GM19467 (cell line): Measurements from ENCODE around the gene CCDC74B.
"Not testable (repeated sequence)": the region's sequence is repeated elsewhere in the genome, so short reads cannot be mapped to it uniquely, and the experiment has no call there.

Experiments used
- ATAC-seq: cut with Tn5 transposase; IDR thresholded peaks from one replicate; pipeline ENCODE4 v1.9.1; 2021; ENCODE audit warnings: mild to moderate bottlenecking, moderate library complexity; ENCODE audit not compliant: unreplicated experiment

Gene CCDC74B

DNA sequence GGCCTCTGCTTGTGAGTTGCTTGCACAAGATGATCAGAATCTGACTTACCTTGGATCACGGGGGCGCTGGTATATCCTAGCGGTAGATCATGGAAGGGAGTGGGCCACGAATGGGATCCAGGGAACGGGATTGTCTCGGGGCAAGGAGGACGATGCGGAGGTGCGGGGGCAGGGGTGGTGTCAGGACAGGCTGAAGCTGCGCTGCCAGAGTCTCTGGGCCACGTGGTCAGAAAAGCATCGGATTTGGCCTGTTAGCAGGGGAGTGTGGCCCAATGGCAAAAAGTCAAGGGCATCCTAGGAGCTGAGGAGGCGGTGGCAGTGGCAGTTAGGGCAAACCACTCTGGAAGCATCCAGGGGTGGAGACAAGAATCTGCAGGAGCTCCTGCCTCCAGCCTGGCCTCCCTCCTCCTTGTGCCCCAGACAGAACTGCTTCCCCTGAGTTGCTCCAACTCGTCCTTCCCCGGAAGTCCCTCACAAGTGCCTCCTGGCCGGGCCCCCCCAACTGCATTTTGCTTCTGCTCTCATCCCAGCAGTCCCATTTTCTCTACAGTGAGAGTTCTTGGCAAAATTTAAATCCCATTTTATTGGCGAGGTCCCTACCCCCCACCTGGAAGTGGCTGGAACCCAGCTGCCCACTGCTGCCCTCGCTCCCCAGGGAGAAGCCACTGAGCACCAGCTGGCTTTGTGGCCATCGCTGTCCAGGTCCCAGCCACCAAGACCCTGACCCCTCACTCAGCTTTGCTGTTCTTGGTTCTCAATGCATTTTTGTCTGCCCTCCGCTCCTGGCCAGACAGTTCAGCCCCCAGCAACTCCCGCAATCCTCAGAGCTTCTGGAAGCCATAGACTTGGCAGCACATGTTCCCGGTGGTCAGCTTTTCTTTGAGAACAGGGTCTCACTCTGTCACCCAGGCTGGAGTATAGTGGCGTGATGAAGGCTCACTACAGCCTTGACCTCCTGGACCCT is 5.6 kb upstream of the CCDC74B start:
- no peak for ATAC-seq

DNA sequence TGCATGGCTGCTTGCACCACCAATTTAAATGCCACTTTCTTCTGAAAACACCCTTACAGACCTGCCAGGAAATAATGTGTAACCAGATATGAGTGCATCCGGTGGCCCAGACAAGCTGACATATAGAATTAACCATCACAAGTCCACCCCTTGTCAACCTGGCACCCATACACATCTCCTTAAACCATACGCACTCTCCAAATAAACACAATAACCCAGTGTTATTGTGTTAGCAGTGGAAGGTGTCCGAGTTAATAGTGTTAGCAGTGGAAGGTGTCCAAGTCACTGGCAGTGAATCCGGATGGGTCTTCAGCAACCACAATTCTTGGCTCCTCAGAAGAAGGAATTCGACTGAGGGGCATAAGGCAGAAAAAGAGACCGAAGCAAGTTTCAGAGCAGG is 3.6 kb upstream of the CCDC74B start:
- not testable (repeated sequence) for ATAC-seq

DNA sequence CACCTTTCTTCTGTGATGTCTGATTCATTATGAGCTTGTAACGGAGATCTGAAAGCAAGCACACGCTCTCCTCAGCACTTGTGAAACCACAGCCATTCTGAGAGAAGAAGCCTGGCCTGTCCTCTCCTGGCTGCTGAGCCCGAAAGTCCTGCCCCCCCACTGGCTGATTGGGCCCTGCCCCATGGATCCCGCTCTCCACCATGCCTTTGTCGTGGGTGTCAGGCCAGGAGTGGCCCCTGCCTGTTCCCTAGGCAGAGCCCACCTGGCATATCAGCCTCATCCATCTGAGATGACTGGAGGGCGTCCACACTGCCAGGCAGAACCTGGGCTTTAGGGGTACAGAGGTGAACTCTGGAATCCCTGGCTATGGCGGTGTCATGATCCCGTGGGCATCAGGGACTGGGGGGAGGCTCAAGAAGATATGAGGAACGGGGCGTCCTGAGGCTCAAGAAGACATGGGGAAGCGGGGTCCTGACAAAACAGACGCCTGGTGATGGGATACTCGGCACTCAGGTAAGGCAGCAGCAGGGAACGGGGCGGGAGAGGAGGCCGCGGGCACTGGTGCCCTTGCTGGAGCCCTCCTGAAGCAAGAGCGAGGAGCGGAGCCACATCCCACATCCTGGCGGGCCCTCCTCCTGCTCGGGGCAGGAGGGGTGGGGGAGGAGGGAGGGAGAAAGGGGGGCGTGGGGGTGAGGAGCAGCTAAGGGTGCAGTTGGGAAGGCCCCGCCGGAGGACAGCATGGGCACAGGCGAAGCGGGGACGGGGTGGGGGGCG is 1.5 kb downstream of the CCDC74B start:
- ATAC-seq: not testable (repeated sequence)

DNA sequence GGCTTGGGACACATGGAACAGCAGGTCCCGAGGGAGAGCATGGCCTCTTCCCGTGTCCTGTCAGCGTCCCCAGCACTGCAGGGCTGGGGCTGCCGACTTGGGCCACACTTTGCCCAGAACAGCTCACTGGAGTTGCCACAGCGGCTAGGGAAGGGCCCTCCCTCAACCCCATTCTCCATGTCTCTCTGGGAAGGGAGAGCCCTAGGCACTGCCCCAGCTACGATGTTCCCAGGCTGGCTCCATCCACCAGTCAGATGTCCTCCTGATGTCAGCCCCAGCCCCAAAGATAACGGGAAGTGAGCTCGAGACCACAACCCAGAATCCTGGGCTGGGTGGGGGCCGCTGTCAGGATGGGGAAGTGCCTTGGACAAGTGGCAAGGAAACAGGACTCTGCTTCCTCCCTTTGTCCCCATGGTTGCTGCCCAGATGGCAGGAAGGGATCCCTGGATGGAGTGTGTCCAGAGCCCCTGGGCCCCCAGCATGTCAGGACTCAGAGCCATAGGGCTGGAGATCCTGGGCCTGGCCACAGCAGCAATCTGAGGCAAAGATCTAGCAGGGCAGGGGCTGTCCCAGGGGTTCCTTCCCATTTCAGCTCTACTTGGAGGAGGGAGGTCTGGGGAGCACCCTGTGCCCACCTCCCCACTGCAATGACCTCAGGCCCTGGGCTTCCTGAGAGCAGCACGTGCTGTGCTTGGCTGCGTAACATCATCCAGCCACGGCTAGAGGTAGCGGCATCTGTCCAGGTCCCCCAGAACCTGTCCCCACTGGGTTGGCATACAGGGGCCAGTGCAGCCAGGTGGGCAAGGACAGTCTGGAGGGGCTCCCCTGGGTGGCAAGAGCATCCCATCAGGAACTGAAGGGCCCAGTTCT is 2.3 kb downstream of the CCDC74B start:
- ATAC-seq: not testable (repeated sequence)

DNA sequence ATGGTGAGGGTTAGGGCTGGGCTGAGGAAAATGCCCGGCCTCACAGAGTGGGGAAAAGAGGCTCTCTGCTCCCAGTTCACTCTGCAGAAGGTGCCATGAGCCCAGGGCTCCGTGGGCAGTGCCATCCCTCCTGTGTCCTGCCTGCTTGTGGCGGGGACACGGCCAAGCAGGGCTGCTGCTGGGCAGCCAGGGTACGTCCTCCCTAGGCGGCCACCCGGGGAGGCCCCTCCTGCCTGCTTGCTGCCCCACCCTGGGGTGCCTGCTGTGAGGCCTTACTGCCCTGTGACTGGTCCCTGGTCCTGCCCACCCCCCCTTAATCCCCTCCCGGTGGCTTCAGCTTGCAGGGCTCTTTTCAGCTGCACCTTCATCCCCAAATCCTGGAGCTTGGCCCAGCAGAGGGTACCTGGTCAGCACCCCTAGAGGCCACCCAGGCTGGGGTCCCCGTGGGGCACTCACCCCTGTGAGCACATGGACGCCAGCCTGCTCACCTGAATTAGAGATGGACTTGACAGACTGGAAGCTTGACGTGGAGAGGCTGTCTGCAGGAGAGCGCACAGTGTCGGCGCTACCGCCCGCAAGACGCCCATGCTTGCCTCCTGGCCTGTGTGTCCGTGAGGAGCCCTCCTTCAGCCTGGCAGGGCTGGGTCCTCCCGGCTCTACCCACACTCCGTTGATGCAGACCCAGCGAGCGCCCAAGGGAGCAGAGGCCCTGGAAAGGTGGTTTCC is 3.1 kb downstream of the CCDC74B start:
- ATAC-seq: not testable (repeated sequence)

DNA sequence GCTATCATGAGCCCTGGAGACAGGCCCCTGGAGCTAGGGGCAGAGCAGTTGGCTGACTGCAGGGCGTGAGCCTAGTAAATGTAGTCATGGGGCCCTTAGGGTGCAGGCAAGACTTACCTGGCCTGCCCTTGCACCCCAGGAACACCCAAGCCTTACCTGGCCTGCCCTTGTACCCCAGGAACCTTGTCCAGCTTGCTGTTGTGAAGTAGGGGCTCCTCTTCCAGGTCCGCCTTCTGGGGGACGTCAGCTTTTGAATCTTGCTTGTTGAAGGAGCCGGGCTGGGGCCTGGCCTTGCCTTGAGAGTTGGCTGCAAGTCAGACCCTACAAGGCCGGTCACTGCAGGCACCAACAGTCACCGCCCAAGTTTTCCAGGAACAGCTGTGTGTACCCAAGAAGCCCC is 3.9 kb downstream of the CCDC74B start:
- ATAC-seq: not testable (repeated sequence)

DNA sequence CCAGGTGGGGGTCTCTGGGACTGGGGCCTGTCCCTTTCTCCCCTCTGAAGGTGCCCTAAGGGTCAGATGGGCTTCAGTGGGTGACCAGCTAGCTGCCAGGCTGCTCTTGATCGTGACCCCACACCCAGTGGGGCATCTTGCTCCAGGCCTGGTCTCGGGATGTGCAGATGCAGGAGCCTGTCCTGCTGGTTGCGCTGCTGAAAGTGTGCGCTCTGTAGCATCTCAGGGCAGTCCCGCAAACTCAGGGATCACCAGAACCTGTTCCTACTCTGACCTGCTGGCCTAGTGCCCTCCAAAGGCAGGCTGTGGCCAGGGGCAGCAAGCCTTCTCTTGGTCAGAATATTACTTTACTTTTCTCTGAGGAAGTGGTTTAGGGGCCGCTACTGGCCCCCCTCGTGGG is 4.4 kb downstream of the CCDC74B start:
- not testable (repeated sequence) for ATAC-seq

DNA sequence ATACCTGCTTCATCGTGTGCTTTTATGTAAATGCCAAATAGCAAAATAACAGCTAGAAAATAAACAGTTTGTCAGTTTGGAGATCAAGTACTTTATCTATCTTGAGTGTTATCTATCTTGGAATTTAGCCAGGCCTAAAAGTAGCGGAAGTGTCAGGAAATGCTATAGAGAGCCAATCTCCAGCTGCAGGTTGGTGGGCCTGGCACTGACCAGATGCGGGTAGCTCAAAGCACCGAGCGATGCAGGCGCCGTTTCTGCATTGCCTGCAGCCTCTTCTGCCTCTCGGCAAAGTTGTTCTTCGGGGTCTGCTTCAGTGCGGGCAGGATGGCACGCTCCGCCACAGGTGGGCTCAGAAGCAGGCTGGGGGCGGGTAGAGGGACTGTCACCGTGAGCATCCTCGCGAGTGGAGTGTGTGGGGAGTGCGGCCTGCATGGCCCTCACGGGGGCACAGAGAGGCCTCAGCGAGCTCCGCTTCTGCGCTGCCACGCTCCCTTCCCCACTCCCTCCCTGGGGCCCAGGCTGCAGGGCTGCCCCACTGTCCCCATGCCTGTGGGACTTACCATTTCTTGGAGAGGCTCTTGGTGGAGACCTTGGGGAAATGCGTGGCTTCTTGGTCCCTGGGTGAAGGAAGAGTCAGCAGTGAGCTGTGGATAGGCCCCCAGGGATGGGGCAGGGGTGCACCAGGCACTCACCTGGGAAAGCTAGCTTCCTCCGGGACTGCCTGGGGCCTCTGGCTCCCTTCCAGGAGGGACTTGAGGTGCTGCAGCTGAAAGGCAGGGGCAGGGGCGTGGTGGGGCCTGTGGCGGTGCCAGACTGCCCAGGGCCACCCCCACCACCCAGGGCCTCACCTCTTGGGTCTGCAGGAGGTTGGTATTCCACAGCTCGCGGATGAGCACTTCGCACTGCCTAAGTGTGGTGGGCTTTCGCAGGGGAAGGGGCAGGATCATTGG is 5.3 kb downstream of the CCDC74B start:
- ATAC-seq: not testable (repeated sequence)

DNA sequence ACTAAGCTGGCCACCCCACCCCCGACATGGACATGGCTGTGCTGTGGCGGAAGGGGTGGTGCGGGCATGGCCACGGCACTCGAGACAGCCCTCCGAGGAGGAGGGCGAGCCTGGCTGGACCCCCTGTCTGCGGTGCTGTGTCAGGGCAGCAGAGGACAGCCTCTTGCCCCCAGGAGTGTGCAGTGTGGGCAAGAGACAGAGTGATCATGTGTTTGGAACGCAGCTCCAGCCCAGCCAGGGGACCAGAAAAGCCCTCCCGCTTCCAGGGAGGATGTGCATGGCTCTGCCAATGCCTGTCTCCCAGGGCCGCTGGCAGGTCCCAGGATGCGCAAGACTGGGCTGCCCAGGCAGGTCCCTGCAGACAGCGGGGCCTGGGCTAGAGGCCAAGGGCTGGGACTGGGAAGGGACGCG is 6.1 kb downstream of the CCDC74B start:
- ATAC-seq: not testable (repeated sequence)

DNA sequence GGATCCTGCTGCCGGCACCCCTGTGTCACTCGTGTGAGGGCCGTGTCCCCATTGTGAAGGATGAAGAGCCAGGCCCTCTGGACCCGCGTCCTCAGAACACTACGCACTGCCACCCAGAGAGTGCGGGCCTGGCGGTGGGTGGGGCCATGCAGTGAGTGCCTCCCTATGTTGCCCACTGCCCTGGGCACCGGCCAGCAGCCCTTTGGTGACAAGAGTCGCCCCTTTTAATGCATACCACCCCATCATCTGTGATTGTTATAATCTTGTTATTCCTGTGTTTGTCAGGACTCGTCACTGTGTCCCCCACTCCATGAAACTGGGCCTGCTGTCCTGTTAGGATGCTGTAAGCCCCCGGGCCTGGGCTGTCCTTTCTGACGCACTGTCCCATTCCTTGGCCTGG is 6.6 kb downstream of the CCDC74B start:
- ATAC-seq: not testable (repeated sequence)

DNA sequence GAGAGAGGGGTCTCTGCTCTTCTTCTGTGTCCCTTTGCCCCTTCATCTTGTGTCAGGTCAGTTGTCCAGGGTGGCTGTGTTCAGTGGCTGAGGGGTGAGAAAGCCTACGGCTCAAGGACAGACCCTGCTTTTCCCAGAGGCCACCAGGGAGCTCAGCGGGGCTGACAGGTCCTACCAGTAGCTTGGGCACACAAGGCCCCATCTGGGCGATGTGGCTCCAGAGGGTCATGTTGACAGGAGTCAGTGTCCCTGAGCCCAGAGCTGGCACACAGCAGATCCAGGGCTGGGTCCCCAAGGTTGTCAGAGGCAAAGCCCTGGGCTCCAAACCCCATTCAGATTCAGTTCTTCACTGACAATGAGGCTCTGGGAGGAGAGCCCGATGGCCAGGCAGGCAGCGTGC is 7.8 kb downstream of the CCDC74B start:
- ATAC-seq: not testable (repeated sequence)

DNA sequence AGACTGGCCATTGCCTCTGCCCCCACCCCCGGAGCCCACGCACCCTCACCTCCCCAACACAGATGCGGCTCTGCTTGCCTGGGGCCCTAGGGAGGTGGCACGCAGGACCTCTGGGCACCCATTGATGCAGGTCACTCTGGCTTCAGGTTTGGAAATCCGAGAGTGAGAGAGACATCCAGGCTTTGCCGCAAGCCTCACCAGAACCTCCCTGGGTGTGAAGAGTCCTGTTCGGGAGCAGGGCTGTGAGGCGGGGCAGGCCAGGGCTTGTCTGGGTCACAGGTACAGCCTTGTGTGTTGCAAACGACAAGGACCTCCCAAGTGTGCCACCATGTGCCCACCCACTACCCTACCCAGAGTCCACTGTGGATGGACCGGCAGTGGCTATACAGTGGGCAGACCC is 8.4 kb downstream of the CCDC74B start:
- ATAC-seq: not testable (repeated sequence)

DNA sequence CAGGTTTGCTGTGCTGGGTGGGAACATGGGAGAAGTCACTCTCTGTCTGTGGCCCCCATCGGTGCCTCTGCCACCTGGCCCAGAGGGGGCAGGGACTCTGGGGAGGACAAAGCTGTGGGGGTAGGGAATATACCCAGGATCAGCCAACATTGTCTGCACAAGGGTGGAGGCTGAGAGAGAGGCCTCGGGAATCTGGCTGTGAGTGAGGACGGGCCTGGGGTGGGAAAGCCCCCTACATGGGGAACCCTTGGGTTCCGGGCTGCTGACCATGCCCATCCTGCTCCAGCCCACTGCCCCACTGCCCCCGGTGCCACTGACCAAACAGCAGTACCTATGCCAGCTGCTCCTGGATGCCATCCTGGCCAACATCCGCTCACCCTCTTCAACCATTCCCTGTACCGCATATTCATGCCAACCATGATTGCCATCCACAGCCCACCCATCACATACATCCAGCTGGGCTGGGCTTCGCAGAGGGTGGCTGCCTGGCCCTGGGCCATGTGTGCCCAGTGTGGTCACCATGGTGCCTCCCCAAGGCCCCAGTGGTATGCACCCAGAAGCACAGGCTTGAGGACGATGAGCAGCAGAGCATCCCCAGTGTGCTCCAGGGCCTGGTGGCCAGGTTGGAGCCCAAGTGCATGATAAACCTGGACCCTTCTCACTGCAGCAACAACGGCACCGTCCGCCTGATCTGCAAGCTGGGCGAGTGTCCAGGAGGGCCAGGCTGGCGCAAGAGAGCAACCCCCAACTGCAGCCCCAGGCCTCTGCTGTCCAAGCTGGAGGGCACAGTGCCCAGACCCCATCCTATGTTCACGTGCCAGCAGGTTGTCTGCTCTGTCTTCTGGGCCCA is 9.0 kb downstream of the CCDC74B start:
- ATAC-seq: no peak

DNA sequence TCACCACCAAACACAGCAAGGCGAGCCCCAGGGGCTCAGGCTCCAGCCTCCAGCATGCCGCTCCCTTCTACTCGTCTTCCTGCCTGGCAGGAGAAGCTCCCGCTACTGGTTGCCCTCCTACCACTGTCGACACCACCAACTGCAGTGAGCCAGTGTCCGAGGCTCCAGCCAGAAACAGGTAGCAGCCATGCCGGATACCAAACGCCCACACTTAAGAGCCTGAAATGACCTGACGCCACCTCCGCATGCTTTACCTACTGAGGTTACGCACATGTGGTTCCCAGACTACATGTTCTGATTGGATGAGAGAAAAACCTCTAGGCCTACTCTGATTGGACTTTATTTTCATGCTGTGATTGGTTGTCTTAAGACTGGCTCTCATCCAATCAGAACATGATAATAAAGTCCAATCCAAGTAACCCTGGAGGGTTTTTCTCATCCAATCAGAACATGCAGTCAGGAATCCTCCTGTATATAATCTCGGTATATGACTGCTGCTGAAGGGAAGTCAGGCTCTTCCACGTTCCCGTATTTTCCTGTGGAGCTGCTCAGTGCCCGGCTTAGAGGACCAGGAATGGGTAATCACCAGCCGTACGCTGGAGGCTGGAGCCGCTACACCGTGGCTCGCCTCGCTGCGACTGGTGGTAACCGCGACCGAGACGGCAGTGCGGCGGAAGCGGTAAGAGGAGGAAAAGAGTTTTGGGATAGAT is 15.6 kb downstream of the CCDC74B start, which contains the start of gene POTEF:
POTEF (minus strand) TSS at position 103 of the 710 bp plus-strand sequence. CDS start 8,707 bp downstream, outside the sequence.
- not testable (repeated sequence) for ATAC-seq

DNA sequence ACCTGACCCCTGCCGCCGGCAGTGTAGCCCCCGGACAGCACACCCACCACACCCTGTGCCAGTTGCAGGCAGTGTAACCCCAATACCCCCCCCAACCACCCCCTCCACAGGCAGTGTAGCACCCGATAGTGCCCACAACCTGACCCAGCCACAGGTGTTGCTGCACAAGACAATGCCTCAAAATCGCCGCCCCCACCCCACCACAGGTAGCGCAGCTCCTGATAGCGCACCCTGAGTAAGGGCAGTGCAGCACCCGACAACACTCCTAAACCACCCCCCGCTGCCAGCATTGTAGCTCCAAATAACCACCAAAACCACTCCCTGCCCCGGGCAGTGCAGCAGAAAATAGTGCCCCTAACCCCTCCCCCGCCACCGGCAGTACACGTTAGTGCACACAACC is 16.4 kb downstream of the CCDC74B start:
- not testable (repeated sequence) for ATAC-seq

DNA sequence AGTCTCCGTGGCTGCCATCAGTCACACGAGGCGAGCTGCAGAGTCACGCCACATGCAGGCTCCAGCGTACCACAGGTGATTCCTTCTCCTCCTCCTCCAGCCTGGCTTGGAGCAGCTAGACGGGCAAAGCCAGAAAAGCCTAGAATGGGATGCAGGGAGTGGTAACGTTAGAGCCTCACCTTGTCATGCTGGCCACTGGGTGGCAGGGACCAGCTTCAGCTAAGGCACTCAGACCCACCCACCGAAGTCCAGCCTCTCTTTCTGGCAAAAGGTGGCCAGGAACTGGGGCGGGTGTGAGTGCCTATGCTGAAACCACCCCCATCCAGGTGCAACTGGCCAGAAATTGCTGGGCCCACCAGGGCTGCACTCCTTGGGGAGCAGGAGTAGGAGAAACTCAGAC is 17.2 kb downstream of the CCDC74B start:
- not testable (repeated sequence) for ATAC-seq

DNA sequence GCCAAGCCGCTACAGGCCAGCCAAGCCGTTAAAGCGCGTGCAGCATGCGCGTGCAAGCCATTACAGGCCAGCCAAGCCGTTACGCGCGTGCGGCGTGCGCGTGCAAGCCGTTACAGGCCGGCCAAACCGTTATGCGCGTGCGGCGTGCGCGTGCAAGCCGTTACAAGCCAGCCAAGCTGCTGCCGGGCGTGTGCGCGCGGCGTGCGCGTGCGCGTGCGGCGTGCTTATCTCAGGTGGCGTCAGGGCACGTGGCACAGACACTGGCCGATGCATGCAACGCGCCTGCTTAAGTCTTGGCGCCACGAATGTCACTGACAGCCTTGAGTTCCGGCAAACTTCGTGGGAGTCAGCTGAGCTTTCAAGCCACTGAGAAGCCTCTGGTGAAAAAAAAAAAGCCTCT is 24.0 kb downstream of the CCDC74B start:
- ATAC-seq: not testable (repeated sequence)
